COR-L47 (cell line): ENCODE data around the gene PARN.
"Not testable (repeated sequence)": the region's sequence is repeated elsewhere in the genome, so short reads cannot be mapped to it uniquely, and the experiment has no call there.

Experiments
- DNase-seq: peaks from one replicate; lab custom pipeline; 2025; lab: John Stamatoyannopoulos, UW

PARN gene

DNA sequence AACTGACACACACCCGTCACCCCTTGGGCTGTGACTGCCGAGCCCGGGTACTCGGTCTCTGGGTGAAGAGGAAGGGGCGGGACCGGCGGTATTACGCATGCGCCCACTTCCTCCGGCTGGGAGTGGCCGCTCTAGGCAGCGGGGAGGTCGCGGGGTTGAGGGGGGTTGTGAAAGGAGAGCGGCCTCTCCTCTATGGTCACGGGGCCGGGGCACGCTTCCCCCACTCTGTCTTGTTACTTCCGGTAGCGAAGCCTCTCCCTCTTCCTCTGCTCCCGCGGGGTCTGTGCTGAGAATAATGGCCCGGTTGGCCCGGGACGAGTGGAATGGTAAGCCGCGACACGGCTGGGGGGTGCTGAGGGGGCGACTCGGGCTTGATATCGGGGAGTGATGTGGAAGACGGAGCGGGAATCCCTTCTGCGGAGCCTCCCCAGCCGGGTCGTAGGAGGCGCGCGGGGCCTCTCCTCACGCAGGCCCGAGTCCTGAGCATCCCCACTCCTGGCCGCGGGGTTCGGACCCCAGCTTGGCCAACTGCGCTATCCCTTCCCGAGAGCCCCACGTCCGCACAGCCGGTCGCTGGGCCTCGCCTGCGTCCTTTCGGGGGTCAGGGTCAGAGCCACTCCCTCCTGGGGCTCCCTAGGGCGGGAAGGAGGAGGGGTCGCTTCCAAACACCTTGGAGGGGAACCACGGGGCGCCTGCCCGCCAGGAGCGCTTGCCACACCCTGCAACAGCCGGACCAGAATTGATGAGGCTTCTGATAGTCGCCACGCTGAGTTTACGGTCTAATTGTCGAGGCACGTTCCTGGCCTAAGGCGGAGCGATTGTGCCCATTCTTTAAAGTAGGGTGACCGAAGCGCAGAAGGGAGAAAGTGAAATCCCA lies 2.9 kb upstream of the PARN start, which contains the start of gene BFAR:
Gene BFAR (plus strand): TSS at position 259 of the 877 bp plus-strand sequence. CDS start 11,396 bp downstream, outside the sequence.
- peak; percentile 95 for DNase-seq

DNA sequence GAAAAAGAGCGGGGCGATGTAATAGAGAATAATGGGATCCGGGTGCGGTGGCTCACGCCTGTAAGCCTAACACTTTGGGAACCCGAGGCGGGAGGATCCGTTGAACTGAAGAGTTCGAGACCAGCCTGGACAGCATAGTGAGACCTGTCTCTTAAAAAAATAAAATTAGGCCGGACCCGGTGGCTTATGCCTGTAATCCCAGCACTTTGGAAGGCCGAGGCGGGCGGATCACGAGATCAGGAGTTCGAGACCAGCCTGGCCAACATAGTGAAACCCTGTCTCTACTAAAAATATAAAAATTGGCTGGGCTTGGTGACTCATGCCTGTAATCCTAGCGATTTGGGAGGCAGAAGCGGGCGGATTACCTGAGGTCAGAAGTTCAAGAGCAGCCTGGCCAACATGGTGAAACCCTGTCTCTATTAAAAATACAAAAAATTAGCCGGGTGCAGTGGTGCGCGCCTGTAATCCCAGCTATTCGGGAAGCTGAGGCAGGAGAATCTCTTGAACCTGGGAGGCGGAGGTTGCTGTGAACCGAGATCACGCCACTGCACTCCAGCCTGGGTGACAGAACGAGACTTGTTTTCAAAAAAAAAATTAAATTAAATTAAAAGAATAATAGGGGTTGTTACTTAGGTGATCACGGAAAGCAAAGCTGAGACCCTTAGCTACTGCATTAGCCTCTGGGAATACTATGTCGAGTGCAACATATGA lies 715 bp upstream of the PARN start:
- DNase-seq: not testable (repeated sequence)

DNA sequence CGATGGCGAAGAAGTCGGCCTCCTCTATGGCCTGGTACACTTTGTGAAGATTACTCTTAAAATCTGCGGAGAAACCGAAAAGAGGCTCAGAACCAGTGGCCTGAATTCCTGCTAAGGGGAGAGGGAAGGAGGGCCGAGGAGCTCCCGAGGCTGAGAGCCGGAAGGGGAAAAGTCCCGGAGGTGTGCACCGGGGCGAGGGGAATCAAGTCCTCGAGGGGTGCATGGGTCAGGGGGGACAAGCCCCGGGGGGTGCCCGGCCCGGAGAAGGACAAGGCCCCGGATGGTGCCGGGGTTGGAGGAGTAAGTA lies 495 bp downstream of the PARN start:
- no peak for DNase-seq

- no peak for DNase-seq
Measured at GRCh38 chr16:14628806-14629611, 1.1 kb downstream of the PARN start.

DNA sequence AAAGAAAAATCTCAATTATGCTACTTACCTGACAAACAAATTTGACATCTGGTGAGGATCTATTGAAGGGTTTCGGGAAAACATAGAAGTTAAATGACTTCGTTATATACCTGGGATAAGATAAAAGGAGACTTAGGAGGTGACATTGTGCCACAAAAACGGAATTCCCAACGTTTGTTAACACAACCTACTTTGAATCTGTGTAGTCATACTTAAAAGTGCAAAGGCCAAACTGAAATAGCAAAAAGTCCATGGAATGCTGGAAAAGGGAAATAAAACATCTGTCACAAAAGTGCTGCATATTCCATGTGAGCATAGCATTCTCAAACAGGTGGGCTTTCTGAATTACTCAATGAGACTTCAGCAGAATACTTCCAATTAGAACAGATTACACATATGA lies 3.0 kb downstream of the PARN start:
- no peak for DNase-seq

DNA sequence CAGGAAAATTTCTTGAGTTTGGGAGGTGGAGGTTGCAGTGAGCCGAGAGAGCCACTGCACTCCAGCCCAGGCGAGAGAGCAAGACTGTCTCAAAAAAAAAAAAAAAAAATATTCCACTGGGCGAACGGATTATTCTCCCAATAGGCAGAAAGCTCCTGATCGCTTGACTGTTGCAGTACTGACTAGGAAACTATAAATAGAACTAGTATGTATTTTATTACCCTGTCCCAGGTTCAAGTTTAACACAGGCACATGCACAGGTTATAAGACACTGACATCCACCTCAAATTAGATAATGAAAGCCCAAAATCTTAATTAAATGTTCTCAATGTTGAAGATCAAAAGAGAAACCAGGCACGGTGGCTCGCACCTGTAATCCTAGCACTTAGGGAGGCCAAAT lies 11.5 kb downstream of the PARN start:
- no peak for DNase-seq

DNA sequence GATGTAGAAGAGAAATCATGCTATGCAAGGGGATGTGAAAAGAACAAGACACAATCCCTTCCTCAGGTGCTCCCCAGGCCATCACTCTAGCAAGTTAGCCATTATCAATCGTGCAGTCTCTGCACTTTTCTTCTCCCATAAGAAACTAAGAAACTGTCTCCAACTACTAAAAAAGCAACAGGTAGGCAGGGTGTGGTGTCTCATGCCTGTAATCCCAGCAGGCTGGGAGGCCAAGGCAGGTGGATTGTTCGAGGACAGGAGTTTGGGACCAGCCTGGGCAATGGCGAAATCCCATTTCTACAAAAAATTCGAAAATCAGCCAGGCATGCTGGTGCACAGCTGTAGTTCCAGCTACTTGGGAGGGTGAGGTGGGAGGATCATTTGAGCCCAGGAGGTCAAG lies 13.8 kb downstream of the PARN start:
- no peak for DNase-seq

DNA sequence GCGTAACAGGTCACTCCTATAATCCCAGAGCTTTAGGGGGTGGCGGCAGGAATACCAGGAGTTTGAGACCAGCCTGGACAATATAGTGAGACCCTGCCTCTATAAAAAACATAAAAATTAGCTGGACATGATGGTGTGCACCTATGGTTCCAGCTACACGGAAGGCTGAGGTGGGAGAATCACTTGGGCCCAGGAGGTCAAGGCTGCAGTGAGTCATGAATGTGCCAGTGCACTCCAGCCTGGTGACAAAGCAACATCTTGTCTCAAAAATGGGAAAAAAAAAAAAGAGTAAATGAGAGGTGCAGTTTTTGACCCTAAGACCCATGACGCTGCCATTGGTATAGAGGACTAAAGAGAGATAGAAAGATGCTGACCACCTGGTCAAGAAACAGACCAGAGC lies 16.1 kb downstream of the PARN start:
- no peak for DNase-seq

DNA sequence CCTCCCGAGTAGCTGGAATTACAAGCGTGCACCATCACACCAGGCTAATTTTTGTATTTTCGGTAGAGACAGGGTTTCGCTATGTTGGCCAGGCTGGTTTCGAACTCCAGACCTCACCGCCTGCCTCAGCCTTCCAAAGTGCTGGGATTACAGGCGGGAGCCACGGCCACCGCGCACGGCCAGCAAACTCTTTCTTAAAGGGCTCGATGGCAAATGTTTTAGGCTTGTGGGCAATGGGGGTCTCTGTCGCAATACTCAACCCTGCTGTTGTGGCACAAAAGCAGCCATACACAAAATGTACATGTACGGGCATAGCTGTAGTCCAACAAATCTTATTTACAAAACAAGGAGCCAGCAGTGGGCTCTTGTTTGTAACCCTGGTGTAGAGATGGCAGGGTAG lies 18.4 kb downstream of the PARN start:
- no peak for DNase-seq

- DNase-seq: no peak
Measured at GRCh38 chr16:14609716-14610115, 20.3 kb downstream of the PARN start.

- no peak for DNase-seq
Measured at GRCh38 chr16:14608604-14609003, 21.5 kb downstream of the PARN start.

DNA sequence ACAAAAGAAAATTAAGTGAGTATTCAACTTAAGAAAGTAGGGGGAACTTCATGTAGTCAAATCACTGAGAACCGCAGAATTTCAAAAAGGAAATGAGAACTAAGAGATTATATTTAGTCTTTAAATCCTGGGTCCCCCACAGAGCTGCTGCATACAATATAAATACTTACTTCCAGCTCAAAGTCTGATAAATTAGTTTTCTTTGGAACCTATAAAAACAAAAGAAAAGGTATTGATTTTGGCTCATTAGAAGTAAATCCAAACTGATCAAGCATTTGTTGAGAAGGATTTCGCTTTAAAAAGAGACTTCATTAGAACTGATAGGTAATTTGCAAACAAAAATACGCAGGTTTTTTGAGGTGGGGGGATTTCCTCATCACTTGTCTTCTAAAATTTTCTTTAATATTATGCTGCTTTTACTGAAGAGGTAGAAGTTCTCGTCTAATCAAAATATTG lies 21.9 kb downstream of the PARN start:
- no peak for DNase-seq

- DNase-seq: no peak
Measured at GRCh38 chr16:14606102-14606501, 24.0 kb downstream of the PARN start.

DNA sequence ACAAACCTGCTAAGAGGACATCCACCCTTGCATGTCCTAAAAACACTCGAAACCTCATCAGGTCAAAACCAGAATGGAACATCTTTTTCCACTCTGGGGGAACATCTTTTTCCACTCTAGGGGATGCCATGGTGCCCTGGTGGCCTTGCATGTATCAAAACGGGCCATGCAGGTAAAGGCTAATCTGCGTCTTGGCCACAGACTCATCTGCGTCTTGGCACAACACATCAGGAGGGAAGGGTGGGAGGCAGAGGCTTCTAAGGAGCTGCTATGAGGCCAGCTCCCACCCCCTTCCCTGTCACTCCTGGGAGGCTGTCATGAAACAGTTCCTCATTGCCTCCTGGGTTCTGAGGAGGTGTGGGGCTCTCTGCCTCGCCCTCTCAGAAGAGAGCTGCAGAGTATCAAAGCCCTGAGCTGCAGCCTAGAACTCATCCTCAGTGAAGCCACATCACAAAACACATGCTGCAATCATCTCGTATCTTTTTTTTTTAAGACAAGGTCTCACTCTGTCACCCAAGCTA lies 27.6 kb downstream of the PARN start:
- no peak for DNase-seq

DNA sequence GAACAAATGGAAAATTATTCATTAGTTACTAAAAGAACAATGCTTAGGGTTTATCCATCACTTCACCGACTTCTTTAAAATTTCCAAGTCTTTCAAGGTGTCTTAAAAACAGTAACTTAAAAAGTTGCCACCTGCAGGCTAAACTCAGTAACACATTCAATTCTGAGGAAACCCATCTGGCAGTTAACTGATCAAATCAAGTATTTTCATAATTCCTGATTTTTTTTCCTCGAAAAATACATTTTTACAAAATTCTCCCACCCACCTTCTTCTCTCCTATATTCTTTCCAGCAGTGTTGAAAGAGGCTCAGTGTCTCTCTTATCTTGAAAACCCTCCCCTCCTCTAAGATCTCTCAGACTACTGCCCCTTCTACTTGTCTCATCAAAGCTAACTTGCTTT lies 29.9 kb downstream of the PARN start:
- no peak for DNase-seq

- no peak for DNase-seq
Measured at GRCh38 chr16:14586637-14587305, 43.3 kb downstream of the PARN start.

DNA sequence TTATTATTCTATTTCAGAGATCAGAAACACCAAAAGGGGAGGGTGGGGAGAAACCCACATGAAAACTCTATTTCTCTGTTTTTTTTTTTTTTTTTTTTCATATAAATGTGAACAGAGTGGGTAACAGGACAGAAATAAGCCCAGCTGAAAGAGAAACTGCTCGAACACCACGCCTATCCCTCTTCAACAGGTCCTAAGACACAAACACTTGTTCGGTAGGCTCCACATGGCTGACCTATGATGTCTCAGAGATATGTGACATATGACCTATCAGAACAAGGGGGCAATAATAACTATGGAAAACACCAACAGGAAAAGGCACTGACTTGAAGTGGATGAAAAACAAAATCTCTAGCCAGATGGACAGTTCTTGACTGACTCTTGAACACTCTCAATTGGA lies 44.8 kb downstream of the PARN start:
- no peak for DNase-seq

DNA sequence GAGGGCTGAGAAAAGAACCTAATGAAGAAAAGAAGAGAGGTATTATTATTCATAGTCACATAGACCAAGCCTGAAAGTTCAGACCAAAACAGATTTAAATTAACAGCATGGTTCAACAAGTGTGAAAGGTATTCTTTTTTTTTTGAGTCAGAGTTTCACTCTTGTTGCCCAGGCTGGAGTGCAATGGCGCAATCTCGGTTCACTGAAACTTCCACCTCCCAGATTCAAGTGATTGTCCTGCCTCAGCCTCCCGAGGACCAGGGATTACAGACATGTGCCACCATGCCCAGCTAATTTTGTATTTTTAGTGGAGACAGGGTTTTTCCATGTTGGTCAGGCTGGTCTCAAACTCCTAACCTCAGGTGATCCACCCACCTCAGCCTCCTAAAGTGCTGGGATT lies 49.1 kb downstream of the PARN start:
- not testable (repeated sequence) for DNase-seq

DNA sequence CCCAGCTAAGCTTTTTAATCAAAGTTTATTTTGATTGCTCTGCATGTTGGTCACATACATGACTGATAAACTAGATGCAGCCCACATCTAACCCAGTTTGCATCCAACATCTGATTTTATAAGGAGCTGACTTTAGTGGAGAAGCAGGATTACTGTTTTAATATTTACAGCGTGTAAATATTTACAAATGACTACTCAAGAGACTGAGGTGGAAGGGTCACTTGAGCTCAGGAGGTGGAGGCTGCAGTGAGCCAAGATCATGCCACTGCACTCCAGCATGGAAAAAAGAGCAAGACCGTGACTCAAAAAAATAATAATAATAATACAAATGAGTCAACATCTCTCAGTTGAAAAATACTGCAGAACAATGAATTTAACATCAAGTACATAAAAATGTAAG lies 50.8 kb downstream of the PARN start:
- no peak for DNase-seq

GRCh38 chr16:14576532-14576931 lies 53.5 kb downstream of the PARN start:
- DNase-seq: no peak

GRCh38 chr16:14576069-14576468 lies 54.0 kb downstream of the PARN start:
- DNase-seq: no peak
